ENCODE measurements around the gene IL12RB2. TPM values are rescaled to one million over a fixed set of nuclear protein-coding genes. Genes with fewer than 3 reads are reported as not detected.
"Not testable (repeated sequence)": the region's sequence is repeated elsewhere in the genome, so short reads cannot be mapped to it uniquely, and the experiment has no call there.

The IL12RB2 gene
- total RNA-seq, 2 experiments from 2014 or later, result 86.9 to 90.7 TPM

DNA sequence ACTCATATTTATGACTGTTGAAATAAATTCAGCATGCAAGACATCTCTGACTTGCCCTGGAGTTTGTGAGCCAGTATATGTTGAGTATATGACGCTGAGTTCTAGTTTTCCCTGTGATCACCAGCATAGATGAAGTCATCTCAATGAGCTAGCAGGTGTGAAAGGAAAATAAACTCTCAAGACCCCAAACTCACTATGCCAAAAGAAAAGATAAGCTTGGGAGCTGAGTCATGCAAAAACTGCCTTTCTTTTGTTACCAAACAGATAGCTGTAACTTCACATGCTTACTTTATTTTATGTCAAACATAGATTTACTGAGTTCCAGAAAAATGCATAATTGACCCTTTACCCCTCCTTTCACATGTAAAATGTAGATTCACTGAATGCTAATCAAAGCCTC lies 69.6 kb downstream of the IL12RB2 start:
- H3K36me3 Mint-ChIP-seq, result peaks cover 62% of the 10 kb centered on the region
- intact Hi-C loops (cut with micrococcal nuclease), result no loop called here

GRCh38 chr1:67381154-67381553 lies 73.5 kb downstream of the IL12RB2 start:
- no peak for DNase-seq
- CTCF ChIA-PET, result interaction anchor here (1.6 kb wide), 1 partner anchor 119 kb away, joined by 5 read pairs; no protein-coding TSS in a partner anchor
- no peak overlapping the region for H3K27ac Mint-ChIP-seq
- no peaks in the 10 kb centered on the region for H3K4me1 Mint-ChIP-seq (ENCODE audit: low read depth)
- no peaks in the 10 kb centered on the region for H3K27me3 Mint-ChIP-seq
- POLR2A ChIA-PET, result no interaction called here
- intact Hi-C loops (cut with micrococcal nuclease), result no loop called here
- H3K4me3 Mint-ChIP-seq, result no peak overlapping the region
- H3K36me3 Mint-ChIP-seq, result peaks cover 77% of the 10 kb centered on the region
- peaks cover 33% of the 10 kb centered on the region for H3K9me3 Mint-ChIP-seq

More for the DNA sequence above, 69.6 kb downstream of the IL12RB2 start:
- no peak overlapping the region for H3K4me3 Mint-ChIP-seq
- H3K9me3 Mint-ChIP-seq, result no peaks in the 10 kb centered on the region
- H3K4me1 Mint-ChIP-seq (ENCODE audit: low read depth), result no peaks in the 10 kb centered on the region
- ChIA-PET CTCF (no interaction called here), POLR2A (no interaction called here)
- no peak overlapping the region for H3K27ac Mint-ChIP-seq
- no peaks in the 10 kb centered on the region for H3K27me3 Mint-ChIP-seq
- DNase-seq, result no peak

DNA sequence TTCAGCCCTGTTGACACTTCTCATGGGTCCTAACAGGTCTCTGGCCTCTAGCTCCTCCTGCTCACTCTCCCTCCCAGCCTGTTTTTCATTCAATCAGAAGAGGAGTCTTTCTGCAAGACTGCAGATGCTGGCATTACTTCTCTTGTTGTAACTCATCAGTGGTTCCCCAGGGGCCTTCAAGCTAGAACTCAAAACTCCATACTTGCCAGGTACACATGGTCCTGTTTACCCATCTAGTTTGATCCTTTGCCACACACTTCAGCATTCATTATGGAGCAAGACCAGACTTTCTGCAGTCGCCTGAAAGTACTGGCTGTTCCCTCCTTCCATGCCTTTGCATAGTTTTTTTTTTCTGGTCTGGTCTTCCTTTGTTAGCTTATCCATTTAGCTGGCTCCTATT lies 74.6 kb downstream of the IL12RB2 start:
- H3K27ac Mint-ChIP-seq, result no peak overlapping the region
- CTCF ChIA-PET, result interaction anchor here (1.6 kb wide), 1 partner anchor 118 kb away, joined by 5 read pairs; no protein-coding TSS in a partner anchor
- intact Hi-C loops (cut with micrococcal nuclease), result no loop called here

DNA sequence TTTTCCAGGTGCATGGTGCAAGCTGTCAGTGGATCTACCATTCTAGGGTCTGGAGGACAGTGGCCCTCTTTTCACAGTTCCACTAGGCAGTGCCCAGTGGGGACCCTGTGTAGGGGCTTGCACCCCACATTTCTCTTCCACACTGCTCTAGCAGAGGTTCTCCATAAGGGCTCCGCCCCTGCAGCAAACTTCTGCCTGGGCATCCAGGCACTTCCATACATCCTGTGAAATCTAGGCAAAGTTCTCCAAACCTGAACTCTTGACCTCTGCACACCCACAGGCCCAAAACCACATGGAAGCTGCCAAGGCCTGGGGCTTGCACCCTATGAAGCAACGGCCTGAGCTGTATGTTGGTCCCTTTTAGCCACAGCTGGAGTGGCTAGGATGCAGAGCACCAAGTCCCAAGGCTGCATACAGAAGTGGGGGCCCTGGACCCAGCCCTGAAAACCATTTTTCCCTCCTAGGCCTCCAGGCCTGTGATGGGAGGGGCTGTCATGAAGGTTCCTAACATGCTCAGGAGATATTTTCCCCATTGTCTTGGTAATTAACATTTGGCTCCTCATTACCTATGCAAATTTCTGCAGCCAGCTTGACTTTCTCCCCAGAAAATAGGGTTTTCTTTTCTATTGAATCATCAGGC lies 76.4 kb downstream of the IL12RB2 start:
- Mint-ChIP-seq H3K36me3 (peaks cover 75% of the 10 kb centered on the region), H3K27ac (no peak overlapping the region), H3K4me3 (no peak overlapping the region), H3K9me3 (peaks cover 33% of the 10 kb centered on the region), H3K4me1 (ENCODE audit: low read depth) (no peaks in the 10 kb centered on the region), H3K27me3 (no peaks in the 10 kb centered on the region)
- POLR2A ChIA-PET, result no interaction called here
- CTCF ChIA-PET, result no interaction called here
- intact Hi-C loops (cut with micrococcal nuclease), result no loop called here
- no peak for DNase-seq

More for the DNA sequence above, 74.6 kb downstream of the IL12RB2 start:
- peaks cover 71% of the 10 kb centered on the region for H3K36me3 Mint-ChIP-seq
- no peak overlapping the region for H3K4me3 Mint-ChIP-seq
- no peak for DNase-seq
- peaks cover 33% of the 10 kb centered on the region for H3K9me3 Mint-ChIP-seq
- no peaks in the 10 kb centered on the region for H3K4me1 Mint-ChIP-seq (ENCODE audit: low read depth)
- POLR2A ChIA-PET, result no interaction called here
- no peaks in the 10 kb centered on the region for H3K27me3 Mint-ChIP-seq

DNA sequence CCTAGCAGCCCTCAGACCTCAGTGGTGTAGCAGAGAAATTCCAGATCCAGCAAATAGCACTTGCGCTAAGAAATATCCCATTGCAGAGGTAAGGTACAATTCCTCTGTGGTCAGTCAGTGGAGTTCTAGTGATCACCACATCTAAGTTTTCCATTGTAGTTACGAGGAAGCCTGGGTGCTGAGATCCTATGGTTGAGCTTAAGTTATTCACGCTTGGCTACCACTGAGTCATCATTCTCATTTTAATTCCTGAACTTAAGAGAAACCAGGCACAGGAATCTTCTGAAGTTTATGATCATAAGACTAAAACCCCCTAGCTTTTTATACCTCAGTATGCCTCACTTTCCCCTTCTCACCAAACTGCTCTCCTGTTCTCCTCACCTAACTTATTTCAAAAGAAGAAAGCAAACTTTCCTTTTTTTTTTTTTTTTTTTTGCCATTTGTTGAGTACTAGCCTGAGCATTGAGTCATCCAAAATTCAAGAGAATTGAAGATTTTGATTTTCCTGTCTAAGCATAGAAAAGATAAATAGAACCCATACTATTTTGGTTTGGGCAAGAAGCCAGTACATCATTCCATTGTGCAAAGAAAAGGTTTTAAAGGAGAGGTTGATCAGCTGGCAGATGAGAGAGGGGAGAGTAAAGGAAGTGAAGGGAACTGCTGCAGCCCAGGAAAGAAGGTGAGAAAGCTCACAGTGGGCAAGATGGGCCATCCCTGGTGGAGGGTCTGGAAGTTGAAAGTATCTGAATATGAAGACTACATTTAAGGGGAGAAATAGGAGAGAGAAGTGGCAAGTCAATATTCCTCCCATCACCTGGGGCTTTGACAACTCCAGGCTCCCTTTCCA lies 82.6 kb downstream of the IL12RB2 start:
- Mint-ChIP-seq H3K4me1 (ENCODE audit: low read depth) (peaks cover 6% of the 10 kb centered on the region), H3K27me3 (no peaks in the 10 kb centered on the region), H3K36me3 (peaks cover 57% of the 10 kb centered on the region), H3K4me3 (no peak overlapping the region), H3K9me3 (peaks cover 5% of the 10 kb centered on the region), H3K27ac (no peak overlapping the region)
- ChIA-PET CTCF (interaction anchor here (0.5 to 1.7 kb wide), 2 partner anchors 176 to 459 kb away, joined by 3 to 4 read pairs; no protein-coding TSS in a partner anchor), POLR2A (interaction anchor here (1.3 kb wide), 1 partner anchor 34 kb away, joined by 7 read pairs; no protein-coding TSS in a partner anchor)
- DNase-seq, result no peak
- intact Hi-C loops (cut with micrococcal nuclease), result no loop called here

DNA sequence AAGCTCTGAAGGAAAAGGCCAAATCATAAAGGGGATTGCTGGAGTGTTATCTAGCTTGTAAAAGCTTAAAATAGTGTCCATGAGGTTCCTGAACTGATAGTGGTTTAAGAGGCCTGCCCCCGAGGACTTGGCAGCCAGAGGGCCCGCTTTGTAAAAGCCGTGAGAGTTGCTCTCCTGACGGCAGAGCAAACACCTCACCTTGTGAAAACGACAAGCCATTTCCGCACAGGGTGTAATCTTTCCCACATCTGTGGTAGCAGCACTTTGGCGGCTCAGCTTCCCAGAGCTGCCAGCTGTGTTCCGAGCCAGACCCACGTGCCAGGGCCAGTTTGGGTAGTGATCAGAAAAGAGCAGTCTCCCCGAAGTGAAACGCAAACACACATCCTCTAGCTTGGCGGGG lies 85.6 kb downstream of the IL12RB2 start:
- Mint-ChIP-seq H3K4me3 (no peak overlapping the region), H3K9me3 (no peaks in the 10 kb centered on the region), H3K36me3 (peaks cover 62% of the 10 kb centered on the region), H3K27me3 (no peaks in the 10 kb centered on the region), H3K27ac (no peak overlapping the region), H3K4me1 (ENCODE audit: low read depth) (peaks cover 6% of the 10 kb centered on the region)
- intact Hi-C loops (cut with micrococcal nuclease), result no loop called here
- ChIA-PET POLR2A (no interaction called here), CTCF (no interaction called here)
- DNase-seq, result no peak

DNA sequence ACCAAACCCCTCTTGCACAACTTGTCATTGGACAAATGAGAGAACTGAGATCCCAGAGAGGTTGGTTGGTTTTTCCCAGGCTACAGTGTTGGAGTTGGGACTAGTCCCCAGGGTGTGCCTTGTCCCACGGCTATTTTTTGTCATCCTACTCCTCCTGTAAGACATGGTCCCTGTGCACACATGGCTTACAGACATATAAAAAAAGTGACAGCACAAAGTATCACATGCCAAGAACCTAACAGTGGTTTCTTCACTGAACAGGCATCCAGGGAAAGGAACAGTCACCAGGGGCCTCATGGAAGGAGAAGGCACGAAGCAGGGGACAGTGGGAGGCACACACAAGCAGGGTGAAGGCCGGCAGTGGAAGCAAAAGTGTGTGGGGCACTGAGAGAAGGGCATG lies 86.1 kb downstream of the IL12RB2 start:
- Mint-ChIP-seq H3K9me3 (no peaks in the 10 kb centered on the region), H3K27me3 (no peaks in the 10 kb centered on the region), H3K36me3 (peaks cover 65% of the 10 kb centered on the region), H3K4me3 (no peak overlapping the region), H3K4me1 (ENCODE audit: low read depth) (peaks cover 7% of the 10 kb centered on the region), H3K27ac (no peak overlapping the region)
- DNase-seq, result no peak
- intact Hi-C loops (cut with micrococcal nuclease), result no loop called here
- ChIA-PET CTCF (no interaction called here), POLR2A (no interaction called here)

DNA sequence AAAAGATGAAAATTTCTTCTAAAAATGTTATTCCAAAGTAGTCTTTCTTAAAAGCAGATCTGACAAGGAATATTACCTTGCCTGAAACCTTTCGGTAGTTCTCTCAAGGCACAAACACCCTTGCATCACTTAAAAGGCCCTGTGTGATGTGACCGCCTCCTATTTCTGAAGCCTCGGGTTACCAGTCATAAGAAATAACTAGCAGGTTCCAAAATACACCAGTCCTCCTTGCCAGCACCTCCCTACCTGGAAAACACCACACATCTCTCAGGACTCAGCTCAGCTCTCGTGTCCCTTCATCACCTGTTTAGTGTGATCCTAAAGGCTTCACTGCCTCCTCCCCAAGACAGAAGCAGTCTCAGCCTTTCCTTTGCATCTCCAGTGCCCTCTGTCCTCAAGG lies 86.9 kb downstream of the IL12RB2 start:
- H3K27me3 Mint-ChIP-seq, result no peaks in the 10 kb centered on the region
- POLR2A ChIA-PET, result interaction anchor here (0.7 kb wide), 1 partner anchor 11 kb away, joined by 3 read pairs; no protein-coding TSS in a partner anchor
- intact Hi-C loops (cut with micrococcal nuclease), result no loop called here
- H3K4me3 Mint-ChIP-seq, result no peak overlapping the region
- no peaks in the 10 kb centered on the region for H3K9me3 Mint-ChIP-seq
- H3K36me3 Mint-ChIP-seq, result peaks cover 67% of the 10 kb centered on the region
- H3K4me1 Mint-ChIP-seq (ENCODE audit: low read depth), result peaks cover 15% of the 10 kb centered on the region
- CTCF ChIA-PET, result no interaction called here
- H3K27ac Mint-ChIP-seq, result no peak overlapping the region
- DNase-seq, result no peak

DNA sequence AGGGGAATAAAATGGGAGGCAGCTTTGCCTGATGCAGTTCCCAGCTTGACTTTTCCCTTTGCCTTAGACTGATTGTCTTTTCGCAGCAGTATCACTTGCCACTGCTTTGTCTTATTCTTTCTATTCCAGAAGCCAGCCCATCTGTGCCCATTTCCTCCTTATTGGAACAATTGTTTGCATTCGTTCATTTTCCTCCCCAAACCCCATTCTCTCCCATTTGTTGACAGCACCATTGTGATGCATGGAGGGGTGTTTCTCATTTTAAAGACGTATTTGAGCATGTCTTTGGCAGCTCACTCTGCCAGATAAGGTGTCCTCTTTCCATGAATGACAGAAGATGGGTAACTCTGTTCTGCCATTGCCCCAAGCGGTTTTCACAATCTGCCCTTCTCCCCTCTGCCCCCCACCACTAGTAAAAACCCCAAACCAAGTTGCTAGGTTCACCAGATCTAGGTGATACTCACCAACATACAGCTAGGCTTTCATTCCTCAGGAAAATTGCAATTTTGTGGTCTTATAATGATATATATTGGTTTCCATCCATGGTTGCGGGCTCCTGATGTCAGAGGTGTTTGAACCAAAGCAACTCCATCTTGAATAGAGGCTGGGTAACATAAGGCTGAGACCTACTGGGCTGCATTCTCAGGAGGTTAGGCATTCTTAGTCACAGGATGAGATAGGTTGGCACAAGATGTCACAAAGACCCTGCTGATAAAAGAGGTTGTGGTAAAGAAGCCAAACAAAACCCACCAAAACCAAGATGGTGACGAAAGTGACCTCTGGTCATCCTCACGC lies 91.7 kb downstream of the IL12RB2 start:
- H3K4me3 Mint-ChIP-seq, result no peak overlapping the region
- intact Hi-C loops (cut with micrococcal nuclease), result loop anchor here (5.0 kb wide), 1 partner anchor 47 kb away; no protein-coding TSS in a partner anchor
- H3K9me3 Mint-ChIP-seq, result no peaks in the 10 kb centered on the region

DNA sequence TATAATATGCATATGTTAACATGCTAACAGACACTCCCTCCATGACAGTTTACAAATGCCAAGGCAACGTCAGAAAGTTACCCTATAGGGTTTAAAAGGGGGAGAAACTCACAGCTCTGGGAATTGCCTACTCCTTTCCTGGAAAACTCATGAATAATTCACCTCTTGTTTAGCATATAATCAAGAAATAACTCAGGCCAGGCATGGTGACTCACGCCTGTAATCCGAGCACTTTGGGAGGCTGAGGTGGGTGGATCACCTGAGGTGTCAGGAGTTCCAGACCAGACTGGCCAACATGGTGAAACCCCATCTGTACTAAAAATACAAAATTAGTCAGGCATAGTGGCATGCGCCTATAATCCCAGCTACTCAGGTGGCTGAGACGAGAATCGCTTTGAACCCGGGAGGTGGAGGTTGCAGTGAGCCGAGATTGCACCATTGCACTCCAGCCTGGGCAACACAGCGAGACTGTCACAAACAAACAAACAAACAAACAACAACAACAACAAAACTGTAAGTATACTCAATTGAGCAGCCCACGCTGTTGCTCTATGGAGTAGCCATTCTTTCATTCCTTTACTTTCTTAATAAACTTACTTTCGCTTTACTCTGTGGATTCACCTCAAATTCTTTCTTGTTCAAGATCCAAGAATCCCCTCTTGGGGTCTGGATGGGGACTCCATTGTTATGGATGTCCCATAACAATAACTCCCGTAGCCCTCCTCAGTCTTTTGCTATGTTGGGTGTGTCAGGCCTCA lies 92.5 kb downstream of the IL12RB2 start:
- peak; percentile 89 for DNase-seq
- ChIA-PET POLR2A (interaction anchor here (0.7 to 2.9 kb wide), 2 partner anchors 31 to 61 kb away, joined by 3 to 6 read pairs; no protein-coding TSS in a partner anchor), CTCF (interaction anchor here (0.8 kb wide), 1 partner anchor 28 kb away, joined by 5 read pairs; no protein-coding TSS in a partner anchor)
- peak overlapping the region; percentile 64 for H3K27ac Mint-ChIP-seq
- H3K4me1 Mint-ChIP-seq (ENCODE audit: low read depth), result peaks cover 20% of the 10 kb centered on the region
- H3K4me3 Mint-ChIP-seq, H3K27me3 Mint-ChIP-seq, H3K9me3 Mint-ChIP-seq: not testable (repeated sequence)
- intact Hi-C loops (cut with micrococcal nuclease), result loop anchor here (1.0 to 10.0 kb wide), 6 partner anchors 30 to 284 kb away; partner anchors contain the start of gene SERBP1
- H3K36me3 Mint-ChIP-seq, result peaks cover 45% of the 10 kb centered on the region

More for the DNA sequence above, 91.7 kb downstream of the IL12RB2 start:
- CTCF ChIA-PET, result interaction anchor here (0.8 to 2.2 kb wide), 2 partner anchors 27 to 186 kb away, joined by 5 to 10 read pairs; no protein-coding TSS in a partner anchor
- Mint-ChIP-seq H3K27ac (peak overlapping the region; percentile 64), H3K36me3 (peaks cover 44% of the 10 kb centered on the region), H3K27me3 (no peaks in the 10 kb centered on the region), H3K4me1 (ENCODE audit: low read depth) (peaks cover 20% of the 10 kb centered on the region)
- DNase-seq, result no peak
- POLR2A ChIA-PET, result interaction anchor here (0.7 to 2.9 kb wide), 3 partner anchors 32 to 73 kb away, joined by 3 to 6 read pairs (median 3); no protein-coding TSS in a partner anchor

- intact Hi-C loops (cut with micrococcal nuclease), result loop anchor here (10.0 kb wide), 1 partner anchor 167 kb away; no protein-coding TSS in a partner anchor
- ChIA-PET POLR2A (interaction anchor here (0.9 to 2.9 kb wide), 4 partner anchors 30 to 99 kb away, joined by 3 to 6 read pairs (median 4); no protein-coding TSS in a partner anchor), CTCF (interaction anchor here (0.6 to 0.8 kb wide), 2 partner anchors 99 to 161 kb away, joined by 3 read pairs; no protein-coding TSS in a partner anchor)
- Mint-ChIP-seq H3K27me3 (no peaks in the 10 kb centered on the region), H3K4me1 (ENCODE audit: low read depth) (peaks cover 20% of the 10 kb centered on the region), H3K4me3 (no peak overlapping the region), H3K27ac (no peak overlapping the region), H3K36me3 (peaks cover 36% of the 10 kb centered on the region), H3K9me3 (no peaks in the 10 kb centered on the region)
- DNase-seq, result no peak
These were observed 93.8 kb downstream of the IL12RB2 start for GRCh38 chr1:67401443-67401842.
